ENCODE results near the gene ZNF486. TPM values are rescaled to one million over a fixed set of nuclear protein-coding genes. Genes with fewer than 3 reads are reported as not detected.
"Not testable (repeated sequence)": the region's sequence is repeated elsewhere in the genome, so short reads cannot be mapped to it uniquely, and the experiment has no call there.

The ZNF486 gene
- total RNA-seq, 6 donors from 2014 or later = 4.3 to 13.4 (median 6.7) TPM

- peaks cover 10 to 39% (median 26%) of the 10 kb centered on the region in 4 donors for H3K36me3 ChIP-seq
- peaks cover 30 to 68% (median 52%) of the 10 kb centered on the region in 4 donors for H3K9me3 ChIP-seq
These were observed 30.7 kb downstream of the ZNF486 start for GRCh38 chr19:20197747-20198146.

DNA sequence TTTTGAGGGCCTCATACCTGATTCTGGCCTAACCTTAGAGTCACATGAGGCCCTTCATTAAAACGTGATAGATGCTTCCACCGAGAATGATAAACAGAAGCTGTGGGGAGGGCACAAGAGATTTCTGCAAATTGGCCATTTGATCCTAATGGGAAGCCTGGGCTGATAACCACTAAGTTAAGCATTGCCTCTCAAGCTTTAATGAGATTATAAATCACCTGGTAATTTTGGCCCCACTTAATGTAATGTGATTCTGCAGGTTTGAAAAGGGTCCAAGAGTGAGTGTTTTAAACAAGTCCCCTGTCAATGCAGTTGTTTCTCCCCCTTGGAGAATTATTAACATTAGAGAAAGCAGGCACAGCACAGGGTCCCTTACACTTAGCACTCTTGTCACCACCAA lies 42.0 kb downstream of the ZNF486 start:
- Histone ChIP-seq H3K36me3 (no peaks in the 10 kb centered on the region), H3K9me3 (no peaks in the 10 kb centered on the region), H3K27ac (no peak overlapping the region), H3K27me3 (no peaks in the 10 kb centered on the region), H3K4me1 (no peaks in the 10 kb centered on the region), H3K4me3 (no peak overlapping the region)
- DNase-seq (no peak), ATAC-seq (ENCODE audit: low FRiP score in 2 of 2) (no peak)
- whole genome bisulfite sequencing, 2 donors = 40 to 80% methylated on average over 2 of the region's 2 CpGs
- TF ChIP-seq POLR2AphosphoS5 (IDR thresholded peaks at IDR 0.05) = no peak
- no peak for TF ChIP-seq EP300 (IDR thresholded peaks at IDR 0.05)
- no peak for TF ChIP-seq CTCF (IDR thresholded peaks at IDR 0.05)
- no peak for TF ChIP-seq POLR2A (IDR thresholded peaks at IDR 0.05)

More at GRCh38 chr19:20197747-20198146, 30.7 kb downstream of the ZNF486 start:
- WGBS, 2 donors = 96 to 97% methylated on average over 3 of the region's 3 CpGs
- no peak overlapping the region for H3K27ac ChIP-seq
- ATAC-seq (ENCODE audit: low FRiP score in 2 of 2) (no peak), DNase-seq (no peak)
- no peaks in the 10 kb centered on the region for H3K27me3 ChIP-seq
- no peaks in the 10 kb centered on the region for H3K4me1 ChIP-seq
- no peak overlapping the region for H3K4me3 ChIP-seq
- TF ChIP-seq EP300 (IDR thresholded peaks at IDR 0.05) (no peak), CTCF (IDR thresholded peaks at IDR 0.05) (no peak), POLR2AphosphoS5 (IDR thresholded peaks at IDR 0.05) (no peak), POLR2A (IDR thresholded peaks at IDR 0.05) (no peak)

DNA sequence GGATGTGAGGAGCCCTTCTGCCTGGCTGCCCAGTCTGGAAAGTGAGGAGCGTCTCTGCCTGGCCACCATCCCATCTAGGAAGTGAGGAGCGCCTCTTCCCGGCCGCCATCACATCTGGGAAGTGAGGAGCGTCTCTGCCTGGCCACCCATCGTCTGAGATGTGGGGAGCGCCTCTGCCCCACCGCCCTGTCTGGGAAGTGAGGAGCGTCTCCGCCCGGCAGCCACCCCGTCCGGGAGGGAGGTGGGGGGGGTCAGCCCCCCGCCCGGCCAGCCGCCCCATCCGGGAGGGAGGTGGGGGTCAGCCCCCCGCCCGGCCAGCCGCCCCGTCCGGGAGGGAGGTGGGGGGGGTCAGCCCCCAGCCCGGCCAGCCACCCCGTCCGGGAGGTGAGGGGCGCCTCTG lies 47.4 kb downstream of the ZNF486 start:
- not testable (repeated sequence) for H3K4me1 ChIP-seq; H3K4me3 ChIP-seq; H3K9me3 ChIP-seq; ATAC-seq (ENCODE audit: low FRiP score in 2 of 2); H3K36me3 ChIP-seq; H3K27me3 ChIP-seq; H3K27ac ChIP-seq
- peak in 1 of 2 donors; percentile 52 for DNase-seq
- WGBS, 2 donors = 88 to 100% methylated on average over 3 to 14 of the region's 26 CpGs

GRCh38 chr19:20221605-20222004 lies 54.6 kb downstream of the ZNF486 start:
- not testable (repeated sequence) for DNase-seq; H3K27ac ChIP-seq; H3K4me1 ChIP-seq; H3K36me3 ChIP-seq; ATAC-seq (ENCODE audit: low FRiP score in 2 of 2); H3K4me3 ChIP-seq; H3K27me3 ChIP-seq; H3K9me3 ChIP-seq
- 83 to 90% methylated on average over 1 of the region's 1 CpG for WGBS, 2 donors

GRCh38 chr19:20233105-20233504 lies 66.1 kb downstream of the ZNF486 start:
- H3K4me1 ChIP-seq = peaks cover 0 to 6% (median 4%) of the 10 kb centered on the region in 4 donors
- H3K4me3 ChIP-seq = no peak overlapping the region
- DNase-seq (peak in 1 of 2 donors; percentile 61), ATAC-seq (ENCODE audit: low FRiP score in 2 of 2) (no peak)
- no peak overlapping the region for H3K27ac ChIP-seq
- WGBS, 2 donors = 77 to 84% methylated on average over 3 of the region's 3 CpGs
- peak in 1 of 4 donors; percentile 23 for TF ChIP-seq EP300 (IDR thresholded peaks at IDR 0.05)
- TF ChIP-seq POLR2AphosphoS5 (IDR thresholded peaks at IDR 0.05) = no peak
- TF ChIP-seq POLR2A (IDR thresholded peaks at IDR 0.05) = no peak
- TF ChIP-seq CTCF (IDR thresholded peaks at IDR 0.05) = no peak
- peaks cover 0 to 12% (median 2%) of the 10 kb centered on the region in 4 donors for H3K9me3 ChIP-seq
- H3K27me3 ChIP-seq = no peaks in the 10 kb centered on the region
- H3K36me3 ChIP-seq = no peaks in the 10 kb centered on the region

GRCh38 chr19:20235156-20235555 lies 68.1 kb downstream of the ZNF486 start:
- WGBS, 2 donors = 95 to 97% methylated on average over 8 of the region's 8 CpGs
- peaks cover 0 to 12% (median 9%) of the 10 kb centered on the region in 4 donors for H3K4me1 ChIP-seq

More at GRCh38 chr19:20235156-20235555, 68.1 kb downstream of the ZNF486 start:
- no peak for ATAC-seq (ENCODE audit: low FRiP score in 2 of 2)
- DNase-seq = no peak
- H3K4me3 ChIP-seq = no peak overlapping the region
- H3K36me3 ChIP-seq = no peaks in the 10 kb centered on the region
- no peak overlapping the region for H3K27ac ChIP-seq
- peaks cover 0 to 3% (median 0%) of the 10 kb centered on the region in 4 donors for H3K9me3 ChIP-seq
- TF ChIP-seq CTCF (IDR thresholded peaks at IDR 0.05) (no peak), POLR2A (IDR thresholded peaks at IDR 0.05) (no peak), POLR2AphosphoS5 (IDR thresholded peaks at IDR 0.05) (no peak), EP300 (IDR thresholded peaks at IDR 0.05) (no peak)
- no peaks in the 10 kb centered on the region for H3K27me3 ChIP-seq
